CD14-positive monocyte (primary cell): ENCODE results near the gene EEA1. TPM values are rescaled to one million over a fixed set of nuclear protein-coding genes. Genes with fewer than 3 reads are reported as not detected.

Experiments
- DNase-seq, 3 donors: peaks; one replicate each; pipeline ENCODE4 v3.0.0-alpha.2; 2011 to 2022
- H2AFZ ChIP-seq: 2 replicates; pipeline ENCODE4 v1.6.0; 2012; ENCODE audit warnings: mild to moderate bottlenecking, low read depth, low read length, inconsistent platforms; ENCODE audit not compliant: insufficient read depth, poor library complexity, severe bottlenecking
- H3K27ac ChIP-seq, 2 donors: 1 replicate in 1 of 2; 2 replicates in 1 of 2; pipeline ENCODE4 v1.5.1; 2012 to 2013; ENCODE audit warnings: low read length in 2 of 2, control low read depth in 1 of 2, inconsistent platforms in 1 of 2, low read depth in 1 of 2, mild to moderate bottlenecking in 1 of 2
- H3K27me3 ChIP-seq, 2 donors: one replicate each; pipeline versions ENCODE4 v1.6.0 to v1.6.1; 2011 to 2013; ENCODE audit warnings: low read length in 2 of 2; ENCODE audit not compliant: control insufficient read depth in 2 of 2, insufficient read depth in 2 of 2
- H3K36me3 ChIP-seq, 2 donors: replicated peaks in 1 of 2; 1 replicate in 1 of 2; 2 replicates in 1 of 2; pipeline versions ENCODE4 v1.5.1 to v1.6.1; 2012 to 2013; ENCODE audit warnings: low read length in 2 of 2, control low read depth in 1 of 2, inconsistent platforms in 1 of 2, mild to moderate bottlenecking in 1 of 2; ENCODE audit not compliant: insufficient read depth in 2 of 2, control insufficient read depth in 1 of 2
- H3K4me1 ChIP-seq, 2 donors: 1 replicate in 1 of 2; 2 replicates in 1 of 2; pipeline versions ENCODE4 v1.5.1 to v1.6.1; 2012 to 2013; ENCODE audit warnings: low read length in 2 of 2, control low read depth in 1 of 2, inconsistent platforms in 1 of 2, mild to moderate bottlenecking in 1 of 2, moderate library complexity in 1 of 2; ENCODE audit not compliant: insufficient read depth in 2 of 2, control insufficient read depth in 1 of 2
- H3K4me2 ChIP-seq: replicated peaks from 2 replicates; pipeline ENCODE3; 2012; ENCODE audit warnings: low read length, moderate library complexity, mild to moderate bottlenecking; ENCODE audit not compliant: poor library complexity, severe bottlenecking; ENCODE audit errors: extremely low read depth
- H3K4me3 ChIP-seq, 3 experiments: fragments of 200-600 bp in 1 of 3; sonication (generic) in 1 of 3; replicated peaks in 1 of 3; 1 replicate in 2 of 3; 2 replicates in 1 of 3; pipeline ENCODE4 v1.5.1; 2011 to 2013; ENCODE audit warnings: low read length in 3 of 3, mild to moderate bottlenecking in 3 of 3, control low read depth in 2 of 3, low read depth in 2 of 3, inconsistent platforms in 1 of 3, moderate library complexity in 1 of 3
- H3K79me2 ChIP-seq: 2 replicates; pipeline ENCODE4 v1.6.0; 2012; ENCODE audit warnings: mild to moderate bottlenecking, control low read depth, inconsistent platforms, low read length, moderate library complexity; ENCODE audit not compliant: insufficient read depth
- H3K9ac ChIP-seq: 2 replicates; pipeline ENCODE4 v1.6.0; 2017; ENCODE audit warnings: low read length, mild to moderate bottlenecking; ENCODE audit not compliant: insufficient read depth, poor library complexity, severe bottlenecking
- H3K9me3 ChIP-seq, 2 donors: replicated peaks in 1 of 2; 1 replicate in 1 of 2; 2 replicates in 1 of 2; pipeline versions ENCODE4 v1.5.1 to v1.6.1; 2012 to 2013; ENCODE audit warnings: low read length in 2 of 2, control low read depth in 1 of 2; ENCODE audit not compliant: control insufficient read depth in 1 of 2, insufficient read depth in 1 of 2
- H4K20me1 ChIP-seq: 2 replicates; pipeline ENCODE4 v1.6.0; 2012; ENCODE audit warnings: mild to moderate bottlenecking, low read length, control low read depth, moderate library complexity; ENCODE audit not compliant: insufficient read depth
- H3K27ac Mint-ChIP-seq, 7 donors: one replicate each; pipeline ENCODE4 v1.8.0; 2020; ENCODE audit warnings: mild to moderate bottlenecking in 7 of 7, mixed read lengths in 7 of 7, moderate library complexity in 6 of 7, inconsistent platforms in 2 of 7
- H3K27me3 Mint-ChIP-seq, 3 donors: one replicate each; pipeline ENCODE4 v1.8.0; 2021 to 2022; ENCODE audit warnings: low read depth in 3 of 3, mild to moderate bottlenecking in 3 of 3, mixed read lengths in 3 of 3, moderate library complexity in 3 of 3, inconsistent platforms in 1 of 3
- H3K36me3 Mint-ChIP-seq, 2 donors: one replicate each; pipeline ENCODE4 v1.8.0; 2020; ENCODE audit warnings: mixed read lengths in 2 of 2, inconsistent platforms in 1 of 2, mild to moderate bottlenecking in 1 of 2
- H3K4me1 Mint-ChIP-seq: one replicate; pipeline ENCODE4 v1.8.0; 2020; ENCODE audit warnings: mild to moderate bottlenecking, mixed read lengths
- H3K4me3 Mint-ChIP-seq, 2 donors: one replicate each; pipeline ENCODE4 v1.8.0; 2020; ENCODE audit warnings: mild to moderate bottlenecking in 2 of 2, mixed read lengths in 2 of 2, moderate library complexity in 1 of 2
- H3K9me3 Mint-ChIP-seq, 7 donors: one replicate each; pipeline ENCODE4 v1.8.0; 2020 to 2022; ENCODE audit warnings: mixed read lengths in 7 of 7, mild to moderate bottlenecking in 6 of 7, moderate library complexity in 6 of 7, inconsistent platforms in 2 of 7
- CTCF ChIP-seq: fragments of 200-600 bp; IDR thresholded peaks from one replicate; pipeline ENCODE4 v1.8.0; 2022; ENCODE audit warnings: antibody characterized with exemption, mild to moderate bottlenecking
- WGBS: methylation state at CpG from one replicate; pipeline ENCODE4 v1.1.5; 2013; ENCODE audit warnings: missing lambda C conversion rate; ENCODE audit not compliant: insufficient coverage; 5-methylcytosine and 5-hydroxymethylcytosine counted together
- intact Hi-C, 2 donors: fragments of 100-400 bp; cut with micrococcal nuclease; formaldehyde crosslinking; loops; one replicate each; pipeline versions ENCODE4 v1.15.0 to v1.15.1; 2023
- polyA plus RNA-seq, 3 donors: library from polyadenylated mRNA; depleted of rRNA in 1 of 3; unstranded in 2 of 3; stranded (reverse) in 1 of 3; fragments of 300-500 nt in 2 of 3; fragments of >200 nt in 1 of 3; fragmentation: Illumina TruSeq in 2 of 3; gene quantifications; 1 replicate in 2 of 3; 2 replicates in 1 of 3; pipeline ENCODE4 v1.2.3, GENCODE V29; 2012 to 2021

EEA1 gene
- polyA plus RNA-seq, 3 donors, result 3.0 to 10.7 (median 3.6) TPM

DNA sequence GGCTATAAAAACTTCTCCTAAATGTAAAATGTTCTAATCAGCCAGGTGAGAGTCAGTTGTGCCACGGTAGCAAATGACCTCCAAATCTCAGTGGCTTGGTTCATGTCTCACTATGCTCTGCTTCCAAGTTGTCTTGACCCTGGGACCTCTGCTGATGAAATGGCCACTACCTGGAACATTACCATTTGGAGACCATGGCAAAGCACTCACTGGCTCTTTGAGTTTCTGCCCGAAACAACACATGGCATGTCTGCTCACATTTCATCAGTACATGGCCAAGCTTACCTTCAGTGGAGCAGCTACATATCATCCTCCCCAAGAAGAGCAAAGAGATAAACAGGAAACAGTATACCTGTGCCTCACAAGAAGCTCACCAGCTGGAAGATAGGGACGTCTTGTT lies 186.1 kb downstream of the EEA1 start:
- peaks cover 0 to 4% of the 10 kb centered on the region in 2 donors for H3K4me1 ChIP-seq
- no peak overlapping the region for H3K4me2 ChIP-seq
- Mint-ChIP-seq H3K27ac (no peak overlapping the region), H3K36me3 (no peaks in the 10 kb centered on the region), H3K9me3 (peaks cover 0 to 2% (median 0%) of the 10 kb centered on the region in 7 donors), H3K27me3 (peaks cover 0 to 3% (median under 1%) of the 10 kb centered on the region in 3 donors), H3K4me1 (peaks cover 8% of the 10 kb centered on the region), H3K4me3 (no peak overlapping the region)
- no peaks in the 10 kb centered on the region for H3K79me2 ChIP-seq
- intact Hi-C loops, result no loop called here
- H2AFZ ChIP-seq, result no peak overlapping the region
- no peaks in the 10 kb centered on the region for H3K27me3 ChIP-seq
- H3K9ac ChIP-seq, result no peak overlapping the region
- no peaks in the 10 kb centered on the region for H3K36me3 ChIP-seq
- H3K27ac ChIP-seq, result no peak overlapping the region
- H4K20me1 ChIP-seq, result no peaks in the 10 kb centered on the region
- WGBS, result 100% methylated on average over 2 of the region's 3 CpGs
- no peak for TF ChIP-seq CTCF
- no peaks in the 10 kb centered on the region for H3K9me3 ChIP-seq
- no peak for DNase-seq
- no peak overlapping the region for H3K4me3 ChIP-seq

DNA sequence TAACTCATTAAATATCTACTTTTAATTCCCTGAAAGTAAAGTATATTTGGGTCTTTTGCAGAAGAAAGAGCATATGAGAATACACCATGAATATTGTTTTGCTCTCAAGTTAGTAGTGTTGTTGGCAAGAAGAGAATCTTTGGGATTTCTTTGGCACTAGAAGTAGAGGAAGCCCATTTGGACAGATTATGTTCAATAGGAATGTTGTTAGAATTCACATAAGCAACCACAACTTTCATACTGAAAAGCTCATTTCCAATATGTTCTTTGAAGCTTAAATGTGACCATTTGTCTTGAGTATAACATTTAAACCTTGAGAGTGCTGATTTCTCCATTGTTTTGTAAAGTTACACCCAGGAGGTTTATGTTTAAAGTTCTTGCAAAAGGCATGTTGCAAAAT lies 188.7 kb downstream of the EEA1 start:
- peaks cover 0 to 2% (median 0%) of the 10 kb centered on the region in 7 donors for H3K9me3 Mint-ChIP-seq
- Histone ChIP-seq H3K27me3 (no peaks in the 10 kb centered on the region), H3K4me1 (peaks cover 0 to 4% of the 10 kb centered on the region in 2 donors), H3K27ac (no peak overlapping the region), H3K4me3 (no peak overlapping the region), H3K4me2 (no peak overlapping the region), H3K79me2 (no peaks in the 10 kb centered on the region), H3K9ac (no peak overlapping the region), H3K36me3 (no peaks in the 10 kb centered on the region), H3K9me3 (no peaks in the 10 kb centered on the region), H4K20me1 (no peaks in the 10 kb centered on the region), H2AFZ (no peak overlapping the region)
- peaks cover 0 to 3% (median 0%) of the 10 kb centered on the region in 3 donors for H3K27me3 Mint-ChIP-seq
- intact Hi-C loops, result no loop called here
- TF ChIP-seq CTCF, result no peak
- no peak overlapping the region for H3K27ac Mint-ChIP-seq
- H3K36me3 Mint-ChIP-seq, result no peaks in the 10 kb centered on the region
- no peak for DNase-seq
- no peak overlapping the region for H3K4me3 Mint-ChIP-seq
- peaks cover 11% of the 10 kb centered on the region for H3K4me1 Mint-ChIP-seq
